GM19043 (cell line): ENCODE results near the gene INCENP.
"Not testable (repeated sequence)": the region's sequence is repeated elsewhere in the genome, so short reads cannot be mapped to it uniquely, and the experiment has no call there.

Source experiments
- ATAC-seq: cut with Tn5 transposase; IDR thresholded peaks from one replicate; pipeline ENCODE4 v1.9.1; 2021; ENCODE audit warnings: low read depth; ENCODE audit not compliant: unreplicated experiment

INCENP gene

GRCh38 chr11:62123669-62124185 is at the start of gene INCENP:
INCENP (plus strand) TSS chr11:62124011; CDS start chr11:62128162, 4,151 bp downstream.
- ATAC-seq, result peak; percentile 97

GRCh38 chr11:62075438-62075837 is 48.4 kb upstream of the INCENP start:
- no peak for ATAC-seq

DNA sequence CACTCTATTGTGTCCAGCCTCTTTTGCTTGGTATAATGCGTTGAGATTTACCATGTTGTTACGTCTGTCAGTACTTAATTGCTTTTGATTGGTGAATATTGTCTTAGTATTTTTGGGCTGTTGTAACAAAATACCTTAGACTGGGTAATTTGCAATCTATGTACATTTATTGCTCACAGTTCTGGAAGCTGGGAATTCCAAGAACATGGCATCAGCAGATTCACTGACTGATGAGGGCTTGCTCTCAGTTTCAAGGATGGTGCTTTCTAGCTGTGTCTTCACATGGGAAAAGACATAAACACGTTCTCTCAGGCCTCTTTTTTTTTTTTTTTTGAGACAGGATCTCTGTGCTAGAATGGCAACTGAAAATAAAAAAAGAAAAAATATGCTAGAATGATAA is 46.7 kb upstream of the INCENP start:
- ATAC-seq, result no peak

- ATAC-seq, result no peak
These were observed 42.2 kb upstream of the INCENP start for GRCh38 chr11:62081378-62082291.

DNA sequence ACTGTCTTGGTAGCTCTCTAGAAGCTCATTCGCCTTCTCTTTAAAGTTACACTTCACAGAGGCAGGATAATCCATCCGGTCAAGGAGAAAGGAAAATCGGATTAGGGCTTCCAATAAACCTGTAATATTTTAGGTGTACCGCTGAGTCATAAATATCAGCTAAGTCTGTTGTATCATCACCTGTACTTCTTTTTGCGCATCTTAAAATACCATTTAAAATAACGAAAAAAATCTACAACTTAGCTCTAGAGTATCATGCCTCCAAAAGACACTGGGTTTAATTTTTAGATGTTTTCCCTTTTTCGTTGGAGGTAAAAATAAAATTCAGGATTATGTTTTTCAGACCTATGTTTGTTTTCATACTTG is 41.5 kb upstream of the INCENP start:
- no peak for ATAC-seq

DNA sequence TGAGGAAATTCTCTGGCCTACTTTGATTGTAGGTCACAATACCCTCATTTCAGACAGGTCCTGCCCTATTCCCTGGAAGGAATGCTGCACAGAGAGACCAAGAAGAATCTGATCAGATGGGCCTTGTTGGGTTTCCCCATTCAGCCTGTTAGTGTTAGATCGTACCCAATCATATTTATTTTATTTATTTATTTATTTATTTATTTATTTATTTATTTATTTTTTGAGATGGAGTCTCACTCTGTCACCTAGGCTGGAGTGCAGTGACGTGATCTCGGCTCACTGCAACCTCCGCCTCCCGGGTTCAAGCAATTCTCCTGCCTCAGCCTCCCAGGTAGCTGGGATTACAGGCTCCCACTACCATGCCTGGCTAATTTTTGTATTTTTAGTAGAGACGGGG is 39.0 kb upstream of the INCENP start:
- ATAC-seq, result not testable (repeated sequence)

- no peak for ATAC-seq
These were observed 36.1 kb upstream of the INCENP start for GRCh38 chr11:62087694-62088093.

DNA sequence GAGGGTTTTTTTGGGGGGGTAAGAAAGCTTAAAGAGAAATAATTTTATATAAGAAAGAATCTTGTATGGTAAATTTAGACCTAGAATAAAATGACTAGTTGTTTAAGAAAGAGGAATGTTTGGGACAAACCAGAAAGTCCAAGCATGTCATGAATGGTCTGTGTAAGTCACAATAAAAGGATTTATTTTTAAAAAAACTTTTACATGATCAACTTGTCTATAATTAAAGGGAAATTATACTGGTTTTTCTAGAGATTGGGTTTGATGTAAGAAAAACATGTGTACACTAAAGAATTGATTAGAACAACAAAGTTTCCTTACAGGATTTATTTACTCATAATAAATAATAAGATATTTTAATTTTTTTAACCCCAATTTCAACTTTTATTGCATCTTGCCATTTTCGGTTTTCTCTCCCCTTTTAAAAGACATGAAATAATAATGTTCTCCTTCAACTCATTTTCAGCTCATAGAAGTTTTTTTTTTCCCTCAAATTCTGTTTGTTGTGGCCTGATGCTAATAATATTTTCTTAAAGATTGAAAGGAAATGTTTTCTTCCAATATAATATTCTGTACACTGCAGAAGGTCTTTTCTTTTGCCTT is 35.4 kb upstream of the INCENP start:
- ATAC-seq, result no peak

DNA sequence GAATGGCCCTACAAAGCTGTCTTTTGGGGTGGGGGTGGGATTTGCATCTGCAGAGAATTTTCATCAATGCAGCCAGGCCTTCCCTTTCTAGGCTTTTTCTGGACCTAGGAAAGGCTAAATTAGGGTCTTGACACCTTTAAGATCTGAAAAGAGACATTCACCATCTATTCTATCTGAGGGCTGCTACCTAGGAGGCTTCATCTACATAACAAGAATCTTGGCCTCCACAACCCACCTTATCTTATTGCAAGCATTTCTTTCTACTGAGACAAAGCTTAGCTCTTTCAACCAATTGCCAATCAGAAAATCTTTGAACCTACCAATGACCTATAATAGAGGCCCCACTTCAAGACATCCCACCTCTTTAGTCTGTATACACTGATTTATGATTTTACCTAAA is 20.7 kb upstream of the INCENP start:
- no peak for ATAC-seq

DNA sequence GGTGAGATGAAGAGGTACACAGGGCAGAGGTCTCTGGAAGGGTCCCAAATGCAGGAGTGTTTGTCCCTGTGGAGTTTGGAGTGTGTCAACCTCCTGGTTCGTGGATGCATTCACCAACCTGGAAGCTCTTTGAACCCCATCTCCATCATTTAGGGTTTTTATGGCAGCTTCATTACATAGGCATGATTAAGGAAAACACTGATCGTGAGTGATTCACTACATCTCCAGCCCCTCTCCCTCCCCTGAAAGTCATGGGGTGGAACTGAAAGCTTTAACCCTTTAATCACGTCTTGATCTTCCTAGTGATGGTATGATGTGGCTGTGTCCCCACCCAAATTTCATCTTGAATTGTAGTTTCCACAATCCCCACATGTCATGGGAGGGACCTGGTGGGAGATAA is 19.8 kb upstream of the INCENP start:
- no peak for ATAC-seq

DNA sequence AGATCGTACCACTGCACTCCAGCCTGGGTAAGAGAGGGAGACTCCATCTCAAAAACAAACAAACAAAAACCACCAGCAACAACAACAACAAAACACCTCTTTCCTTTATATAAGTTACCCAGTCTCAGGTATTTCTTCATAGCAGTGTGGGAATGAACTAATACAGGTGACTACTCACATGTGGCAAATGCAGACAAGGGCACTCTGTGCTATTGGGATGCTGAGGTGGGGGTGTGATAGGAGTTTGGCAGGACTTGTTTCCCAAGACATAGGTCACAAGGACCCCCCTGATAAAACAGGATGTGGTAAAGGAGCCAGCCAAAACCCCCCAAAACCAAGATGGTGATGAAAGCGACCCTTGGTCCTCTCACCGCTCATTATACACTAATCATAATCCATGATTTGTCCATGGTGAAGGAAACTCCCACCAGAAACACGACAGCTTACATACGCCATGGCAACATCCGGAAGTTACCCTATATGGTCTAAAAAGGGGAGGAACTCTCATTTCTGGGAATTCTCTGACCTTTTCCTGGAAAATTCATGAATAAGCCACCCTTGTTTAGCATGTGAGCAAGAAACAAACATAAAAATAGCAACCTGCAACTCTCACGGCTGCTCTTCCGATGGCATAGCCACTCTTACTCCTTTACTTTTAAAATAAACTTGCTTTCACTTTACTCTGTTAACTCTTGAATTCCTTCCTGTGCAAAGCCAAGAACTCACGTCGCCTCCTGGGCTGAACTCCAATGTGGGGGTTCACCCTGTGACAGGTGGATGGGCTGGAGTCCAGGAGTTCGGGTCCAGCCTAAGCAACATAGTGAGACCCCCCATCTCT is 18.8 kb upstream of the INCENP start:
- ATAC-seq, result no peak

DNA sequence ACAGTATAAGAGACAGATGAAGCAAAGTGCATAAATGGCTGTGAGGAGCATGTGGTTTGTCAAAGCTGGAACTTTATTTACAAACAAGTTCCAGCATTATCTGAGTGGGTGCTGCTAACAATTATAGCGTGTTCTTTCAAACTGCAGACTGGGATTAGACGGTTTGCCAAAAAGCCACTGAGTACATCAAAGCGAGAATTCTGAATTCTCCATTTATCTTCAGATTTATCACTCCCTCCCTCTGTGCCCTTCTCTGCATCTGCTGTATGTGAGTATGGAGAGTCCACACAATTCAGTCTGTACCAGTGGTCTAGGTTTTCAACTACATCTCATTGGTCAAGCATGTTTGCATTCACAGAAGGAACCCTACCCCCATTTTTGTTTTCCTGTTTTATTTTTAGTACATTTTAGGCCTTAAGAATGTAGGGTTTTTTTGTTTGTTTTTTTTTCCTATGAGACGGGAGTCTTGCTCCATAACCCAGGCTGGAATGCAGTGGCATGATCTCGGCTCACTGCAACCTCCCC is 18.1 kb upstream of the INCENP start:
- no peak for ATAC-seq

DNA sequence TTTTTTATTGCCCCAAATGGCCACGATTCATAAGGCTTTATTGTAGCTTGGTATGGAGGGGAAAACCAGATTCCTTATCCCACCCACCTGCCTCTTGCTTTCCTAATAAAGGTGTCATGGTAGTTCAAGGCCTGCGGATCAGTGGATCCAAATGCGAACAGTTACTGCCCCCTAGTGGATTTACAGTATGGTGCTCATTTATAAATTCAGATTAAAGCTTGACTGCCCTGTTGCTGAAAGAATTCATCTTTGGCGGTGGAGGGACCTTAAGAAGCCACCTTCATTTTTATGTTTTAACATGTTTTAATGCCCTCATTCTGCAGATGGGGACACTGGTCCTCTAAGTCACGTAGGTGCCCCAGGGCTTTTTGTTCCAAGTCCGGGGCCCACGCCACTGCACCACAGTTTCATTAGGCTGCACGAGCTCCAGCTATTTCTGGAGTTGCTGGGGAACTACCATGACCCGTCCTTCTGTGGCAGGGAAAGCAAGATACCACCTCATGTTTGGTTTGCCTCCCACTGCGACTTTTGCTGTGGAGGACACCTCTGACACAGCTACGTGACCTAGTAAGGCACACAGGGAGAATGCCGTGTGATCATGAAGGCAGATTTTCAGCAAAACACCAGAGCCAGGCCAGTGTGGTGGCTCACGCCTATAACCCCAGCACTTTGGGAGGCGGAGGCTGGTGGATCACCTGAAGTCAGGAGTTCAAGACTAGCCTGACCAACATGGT is 15.6 kb upstream of the INCENP start:
- no peak for ATAC-seq

DNA sequence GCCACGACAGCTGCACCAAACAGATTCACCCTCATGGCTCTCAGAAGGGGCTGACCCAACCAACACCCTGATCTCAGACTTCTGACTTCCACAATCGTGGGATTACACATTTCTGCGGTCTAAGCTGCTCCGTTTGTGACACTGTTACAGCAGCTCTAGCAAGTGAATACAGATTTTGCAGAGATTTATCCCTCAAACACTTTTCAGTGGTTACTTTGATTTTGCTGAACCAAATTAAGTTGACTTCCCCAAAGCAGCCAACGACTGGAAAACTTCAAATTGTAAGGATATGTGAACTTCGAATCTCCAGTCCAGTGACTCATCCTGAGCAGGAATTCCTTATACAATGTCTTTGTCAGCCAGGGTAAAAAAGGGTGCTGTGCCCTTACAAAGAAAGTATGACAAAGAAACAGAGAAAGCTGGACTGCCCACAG is 14.8 kb upstream of the INCENP start:
- ATAC-seq, result no peak

- ATAC-seq, result no peak
These were observed 8.6 kb upstream of the INCENP start for GRCh38 chr11:62115085-62115694.

- no peak for ATAC-seq
These were observed 7.4 kb upstream of the INCENP start for GRCh38 chr11:62116451-62116850.

- ATAC-seq, result no peak
These were observed 4.2 kb upstream of the INCENP start for GRCh38 chr11:62119569-62119968.

GRCh38 chr11:62120001-62120400 is 3.8 kb upstream of the INCENP start:
- ATAC-seq, result no peak

- no peak for ATAC-seq
These were observed 3.4 kb upstream of the INCENP start for GRCh38 chr11:62120431-62120830.

GRCh38 chr11:62122076-62122475 is 1.7 kb upstream of the INCENP start:
- no peak for ATAC-seq
